GM10248 (cell line): ENCODE results near the gene PCDHB14.
"Not testable (repeated sequence)": the region's sequence is repeated elsewhere in the genome, so short reads cannot be mapped to it uniquely, and the experiment has no call there.

Experiments
- CTCF ChIA-PET: fragments of 300-600 bp; sonication (Branson Sonifier 250); formaldehyde crosslinking; extraction: SDS; loops from one replicate; lab custom pipeline; 2021; ENCODE audit warnings: antibody characterized with exemption; lab: Yijun Ruan, JAX
- POLR2A ChIA-PET: fragments of 350-650 bp; sonication (Branson Sonifier 250); formaldehyde crosslinking; extraction: SDS; loops from one replicate; lab custom pipeline; 2020; ENCODE audit warnings: antibody characterized with exemption; lab: Yijun Ruan, JAX
- DNase-seq: peaks from one replicate; pipeline ENCODE4 v3.0.0; 2012; ENCODE audit errors: extremely low spot score
- CTCF ChIP-seq: IDR thresholded peaks from 2 replicates; pipeline ENCODE4 v1.5.1; 2012; ENCODE audit warnings: mild to moderate bottlenecking, low read depth; ENCODE audit errors: extremely low read depth, missing control alignments, control extremely low read depth

The PCDHB14 gene

DNA sequence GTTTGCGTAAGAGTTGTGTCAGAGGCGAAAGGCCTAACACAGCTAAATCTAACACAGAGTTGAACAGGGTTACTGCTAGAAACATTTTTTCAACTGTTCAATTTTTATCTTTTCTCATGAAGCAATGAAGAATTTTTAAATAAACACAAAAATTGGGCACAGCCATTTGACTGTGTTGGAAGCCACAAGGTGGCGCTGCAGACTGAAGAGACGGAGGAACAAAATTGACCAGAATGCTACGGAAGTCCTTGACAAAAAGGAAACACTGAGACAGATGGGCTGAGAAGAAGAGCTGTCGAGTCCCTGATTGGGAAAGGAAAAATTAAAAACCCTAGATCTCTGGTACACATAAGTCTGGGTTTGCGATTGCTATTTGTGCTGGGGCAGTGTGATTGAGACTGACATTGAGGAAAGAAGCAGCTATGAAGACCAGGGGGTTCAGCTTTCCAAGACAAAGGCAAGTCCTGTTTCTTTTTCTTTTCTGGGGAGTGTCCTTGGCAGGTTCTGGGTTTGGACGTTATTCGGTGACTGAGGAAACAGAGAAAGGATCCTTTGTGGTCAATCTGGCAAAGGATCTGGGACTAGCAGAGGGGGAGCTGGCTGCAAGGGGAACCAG, 36.1 kb upstream of the PCDHB14 start, which contains the start of gene PCDHB9:
TSS of gene PCDHB9 (plus strand) at position 265 of the 616 bp plus-strand sequence. CDS start at position 423, 158 bp downstream.
- ChIA-PET CTCF (interaction anchor here (0.9 to 1.4 kb wide), 3 partner anchors 9 to 377 kb away, joined by 3 to 5 read pairs (median 5); no protein-coding TSS in a partner anchor), POLR2A (no interaction called here)
- DNase-seq, result no peak
- TF ChIP-seq CTCF, result peak; percentile 13

- DNase-seq, POLR2A ChIA-PET, CTCF ChIA-PET: not testable (repeated sequence)
Observed at GRCh38 chr5:141188682-141189081, 34.5 kb upstream of the PCDHB14 start.

GRCh38 chr5:141189131-141189530, 34.0 kb upstream of the PCDHB14 start:
- CTCF ChIA-PET, DNase-seq, POLR2A ChIA-PET: not testable (repeated sequence)

DNA sequence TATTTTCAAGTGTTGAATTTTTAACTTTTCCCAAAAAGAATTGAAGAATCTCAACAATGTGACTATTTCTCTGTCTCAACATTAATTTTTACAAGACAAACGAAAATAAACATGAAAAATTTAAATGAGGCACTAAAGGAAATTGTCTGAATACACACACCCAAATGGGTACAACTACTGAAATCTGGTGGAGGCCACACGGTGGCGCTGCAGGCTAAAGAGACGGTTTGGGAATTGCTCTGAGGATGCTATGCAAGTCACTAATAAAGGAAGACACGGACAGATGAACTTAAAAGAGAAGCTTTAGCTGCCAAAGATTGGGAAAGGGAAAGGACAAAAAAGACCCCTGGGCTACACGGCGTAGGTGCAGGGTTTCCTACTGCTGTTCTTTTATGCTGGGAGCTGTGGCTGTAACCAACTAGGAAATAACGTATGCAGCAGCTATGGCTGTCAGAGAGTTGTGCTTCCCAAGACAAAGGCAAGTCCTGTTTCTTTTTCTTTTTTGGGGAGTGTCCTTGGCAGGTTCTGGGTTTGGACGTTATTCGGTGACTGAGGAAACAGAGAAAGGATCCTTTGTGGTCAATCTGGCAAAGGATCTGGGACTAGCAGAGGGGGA, 30.9 kb upstream of the PCDHB14 start, which contains the start of gene PCDHB10:
TSS of gene PCDHB10 (plus strand) at position 244 of the 616 bp plus-strand sequence. CDS start at position 444, 200 bp downstream.
- peak; percentile 18 for TF ChIP-seq CTCF

DNA sequence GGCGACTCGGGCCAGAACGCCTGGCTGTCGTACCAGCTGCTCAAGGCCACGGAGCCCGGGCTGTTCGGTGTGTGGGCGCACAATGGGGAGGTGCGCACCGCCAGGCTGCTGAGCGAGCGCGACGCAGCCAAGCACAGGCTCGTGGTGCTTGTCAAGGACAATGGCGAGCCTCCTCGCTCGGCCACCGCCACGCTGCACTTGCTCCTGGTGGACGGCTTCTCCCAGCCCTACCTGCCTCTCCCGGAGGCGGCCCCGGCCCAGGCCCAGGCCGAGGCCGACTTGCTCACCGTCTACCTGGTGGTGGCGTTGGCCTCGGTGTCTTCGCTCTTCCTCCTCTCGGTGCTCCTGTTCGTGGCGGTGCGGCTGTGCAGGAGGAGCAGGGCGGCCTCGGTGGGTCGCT, 28.8 kb upstream of the PCDHB14 start:
- CTCF ChIA-PET, POLR2A ChIA-PET, DNase-seq: not testable (repeated sequence)

More for the DNA sequence above, 30.9 kb upstream of the PCDHB14 start, which contains the start of gene PCDHB10:
- ChIA-PET CTCF (interaction anchor here (1.1 kb wide), 2 partner anchors 9 to 128 kb away, joined by 3 to 5 read pairs; partner anchors contain the start of gene PCDHB16), POLR2A (no interaction called here)
- DNase-seq, result peak; percentile 20

DNA sequence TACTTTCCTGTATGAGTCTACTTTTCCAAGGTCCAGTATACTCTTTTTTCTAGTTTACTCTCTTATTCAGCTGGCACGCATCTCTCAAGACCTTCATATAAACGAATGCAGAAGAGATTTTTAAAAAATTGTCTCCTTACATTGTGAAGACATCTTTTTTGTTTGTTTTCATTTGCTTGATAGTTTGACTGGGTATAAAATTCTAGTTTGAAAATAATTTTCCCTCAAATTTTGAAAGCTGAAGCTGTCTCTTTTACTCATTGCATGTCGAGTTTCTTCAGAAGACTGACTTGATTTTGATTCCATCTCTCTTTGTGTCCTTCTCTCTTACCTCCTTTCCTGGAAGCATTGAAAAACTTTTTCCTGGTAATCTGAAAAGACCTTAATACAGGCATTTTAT, 26.8 kb upstream of the PCDHB14 start:
- CTCF ChIA-PET, result interaction anchor here (1.0 to 1.5 kb wide), 3 partner anchors 9 to 134 kb away, joined by 3 read pairs; partner anchors contain the start of genes PCDHB9 and PCDHGA1
- TF ChIP-seq CTCF, result no peak
- DNase-seq, result no peak
- POLR2A ChIA-PET, result no interaction called here

- ChIA-PET CTCF (interaction anchor here (1.2 kb wide), 2 partner anchors 23 to 46 kb away, joined by 3 read pairs; no protein-coding TSS in a partner anchor), POLR2A (no interaction called here)
- no peak for DNase-seq
- TF ChIP-seq CTCF, result no peak
Observed at GRCh38 chr5:141199359-141200235, 23.5 kb upstream of the PCDHB14 start, which contains the start of gene PCDHB11. Gene PCDHB11 (plus strand): TSS chr5:141199627. CDS start chr5:141199775, 148 bp downstream.

- CTCF ChIA-PET, POLR2A ChIA-PET: not testable (repeated sequence)
Observed at GRCh38 chr5:141201126-141201525, 22.0 kb upstream of the PCDHB14 start.

GRCh38 chr5:141201646-141202045, 21.5 kb upstream of the PCDHB14 start:
- POLR2A ChIA-PET, DNase-seq, CTCF ChIA-PET: not testable (repeated sequence)

More at GRCh38 chr5:141201126-141201525, 22.0 kb upstream of the PCDHB14 start:
- DNase-seq, result not testable (repeated sequence)
